CD4-positive, alpha-beta T cell treated with Interleukin-17A for 4 hours (primary cell): ENCODE results near the gene PIP5K1C.

ENCODE experiments used
- DNase-seq: peaks from one replicate; pipeline ENCODE4 v3.0.0-alpha.2; 2020; ENCODE audit warnings: mixed read lengths

Gene PIP5K1C, protein sequence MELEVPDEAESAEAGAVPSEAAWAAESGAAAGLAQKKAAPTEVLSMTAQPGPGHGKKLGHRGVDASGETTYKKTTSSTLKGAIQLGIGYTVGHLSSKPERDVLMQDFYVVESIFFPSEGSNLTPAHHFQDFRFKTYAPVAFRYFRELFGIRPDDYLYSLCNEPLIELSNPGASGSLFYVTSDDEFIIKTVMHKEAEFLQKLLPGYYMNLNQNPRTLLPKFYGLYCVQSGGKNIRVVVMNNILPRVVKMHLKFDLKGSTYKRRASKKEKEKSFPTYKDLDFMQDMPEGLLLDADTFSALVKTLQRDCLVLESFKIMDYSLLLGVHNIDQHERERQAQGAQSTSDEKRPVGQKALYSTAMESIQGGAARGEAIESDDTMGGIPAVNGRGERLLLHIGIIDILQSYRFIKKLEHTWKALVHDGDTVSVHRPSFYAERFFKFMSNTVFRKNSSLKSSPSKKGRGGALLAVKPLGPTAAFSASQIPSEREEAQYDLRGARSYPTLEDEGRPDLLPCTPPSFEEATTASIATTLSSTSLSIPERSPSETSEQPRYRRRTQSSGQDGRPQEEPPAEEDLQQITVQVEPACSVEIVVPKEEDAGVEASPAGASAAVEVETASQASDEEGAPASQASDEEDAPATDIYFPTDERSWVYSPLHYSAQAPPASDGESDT

GRCh38 chr19:3700242-3701032, at the start of gene PIP5K1C:
PIP5K1C (minus strand) TSS chr19:3700468; CDS start chr19:3700390, 78 bp downstream.
- DNase-seq = peak; percentile 96

DNA sequence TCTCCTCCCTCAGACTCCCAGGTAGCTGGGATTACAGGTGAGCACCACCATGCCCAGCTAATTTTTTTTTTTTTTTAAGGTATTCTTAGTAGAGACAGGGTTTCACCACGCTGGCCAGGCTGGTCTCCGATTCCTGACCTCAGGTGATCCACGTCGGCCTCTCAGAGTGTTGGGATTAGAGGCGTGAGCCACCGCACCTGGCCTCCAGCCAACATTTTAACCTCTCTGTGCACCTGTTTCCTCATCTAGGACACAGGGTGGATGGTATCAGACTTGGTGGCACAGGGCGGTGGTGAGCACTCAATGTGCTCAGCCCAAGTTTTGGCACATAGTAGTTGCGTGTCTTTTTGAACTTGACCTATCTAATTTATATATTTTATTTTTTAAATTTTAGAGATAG, 48.7 kb upstream of the PIP5K1C start:
- DNase-seq = no peak

GRCh38 chr19:3746371-3747056, 46.2 kb upstream of the PIP5K1C start:
- no peak for DNase-seq

GRCh38 chr19:3745363-3746045, 45.2 kb upstream of the PIP5K1C start:
- no peak for DNase-seq

GRCh38 chr19:3743486-3743885, 43.2 kb upstream of the PIP5K1C start:
- DNase-seq = no peak

DNA sequence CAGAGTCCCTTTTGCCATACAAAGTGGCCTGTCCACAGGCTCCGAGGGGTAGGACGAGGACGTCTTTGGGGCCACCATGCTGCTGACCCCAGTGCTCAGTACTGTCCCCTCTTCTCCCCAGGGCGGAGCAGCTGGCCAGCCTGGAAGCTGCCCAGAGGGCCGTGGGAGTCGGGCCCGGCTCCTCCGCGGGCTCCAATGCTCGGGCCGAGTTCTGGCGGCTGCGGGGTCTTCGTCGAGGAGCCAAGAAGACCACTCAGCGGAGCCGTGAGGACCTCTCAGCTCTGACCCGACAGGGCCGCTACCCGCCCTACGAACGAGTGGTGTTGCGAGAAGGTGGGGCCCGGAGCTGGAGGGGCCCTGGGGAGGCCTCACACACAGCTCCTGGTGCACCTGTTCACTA, 40.2 kb upstream of the PIP5K1C start:
- no peak for DNase-seq

GRCh38 chr19:3738477-3739220, 38.4 kb upstream of the PIP5K1C start:
- no peak for DNase-seq

GRCh38 chr19:3737487-3738205, 37.4 kb upstream of the PIP5K1C start:
- no peak for DNase-seq

DNA sequence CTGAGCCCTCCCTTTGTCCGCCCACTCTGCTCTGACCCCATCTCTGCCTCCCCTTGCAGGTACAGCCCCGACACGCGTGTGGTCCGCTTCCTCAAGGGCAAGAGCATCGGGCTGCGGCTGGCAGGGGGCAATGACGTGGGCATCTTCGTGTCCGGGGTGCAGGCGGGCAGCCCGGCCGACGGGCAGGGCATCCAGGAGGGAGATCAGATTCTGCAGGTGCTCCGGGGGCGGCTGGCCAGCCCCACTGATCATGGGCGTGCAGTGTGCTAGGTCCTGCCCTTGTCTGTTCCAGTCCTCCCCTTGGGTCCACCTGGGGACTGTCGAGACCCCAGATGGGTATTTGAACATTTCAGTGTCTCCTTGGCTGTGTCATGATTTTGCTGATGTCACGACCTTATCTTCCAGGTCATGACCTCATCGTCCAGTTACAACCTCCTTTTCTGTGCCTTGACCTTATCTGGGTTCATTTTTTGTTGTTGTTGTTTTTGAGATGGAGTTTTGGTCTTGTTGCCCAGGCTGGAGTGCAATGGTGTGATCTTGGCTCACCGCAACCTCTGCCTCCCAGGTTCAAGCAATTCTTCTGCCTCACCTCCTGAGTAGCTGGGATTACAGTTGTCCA, 35.9 kb upstream of the PIP5K1C start:
- no peak for DNase-seq

DNA sequence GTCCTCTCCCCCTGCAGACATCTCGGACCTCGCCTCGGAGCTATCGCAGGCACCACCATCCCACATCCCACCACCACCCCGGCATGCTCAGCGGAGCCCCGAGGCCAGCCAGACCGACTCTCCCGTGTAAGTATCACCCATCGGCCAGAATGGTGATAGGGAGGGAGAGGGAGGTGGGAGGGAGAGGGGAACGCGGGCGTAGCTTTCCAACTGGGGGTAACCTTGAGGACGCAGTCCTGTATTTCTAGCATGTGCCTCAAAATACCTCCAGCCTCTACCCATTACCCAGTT, 34.0 kb upstream of the PIP5K1C start:
- no peak for DNase-seq

DNA sequence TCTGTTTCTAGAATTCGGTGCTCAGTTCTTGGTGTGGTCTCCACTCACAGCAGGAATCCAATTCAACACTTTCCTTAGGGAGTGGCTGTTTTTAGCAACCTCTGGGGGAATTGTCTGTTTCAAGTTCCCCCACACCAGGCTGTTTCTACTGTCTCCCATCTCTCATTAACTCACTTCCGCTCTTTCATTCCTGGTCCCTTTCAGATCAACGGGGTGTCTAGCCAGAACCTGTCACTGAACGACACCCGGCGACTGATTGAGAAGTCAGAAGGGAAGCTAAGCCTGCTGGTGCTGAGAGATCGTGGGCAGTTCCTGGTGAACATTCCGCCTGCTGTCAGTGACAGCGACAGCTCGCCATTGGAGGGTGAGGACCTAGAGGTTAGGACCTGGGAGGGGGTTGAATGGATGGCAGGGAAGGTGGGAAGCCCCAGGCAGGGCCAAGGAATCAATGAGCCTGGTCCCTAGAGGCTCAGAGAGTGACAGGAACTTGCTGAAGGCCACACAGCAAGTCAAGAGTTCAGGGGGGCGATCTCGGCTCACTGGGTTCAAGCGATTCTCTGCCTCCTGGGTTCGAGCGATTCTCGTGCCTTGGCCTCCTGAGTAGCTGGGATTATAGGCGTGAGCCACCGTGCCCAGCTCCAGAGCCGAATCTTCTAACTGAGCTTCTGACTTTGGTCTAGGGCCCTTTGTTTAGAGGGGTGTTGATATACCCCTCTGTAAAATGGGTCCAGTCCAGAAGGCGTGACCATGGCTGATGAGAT, 33.5 kb upstream of the PIP5K1C start:
- DNase-seq = no peak

DNA sequence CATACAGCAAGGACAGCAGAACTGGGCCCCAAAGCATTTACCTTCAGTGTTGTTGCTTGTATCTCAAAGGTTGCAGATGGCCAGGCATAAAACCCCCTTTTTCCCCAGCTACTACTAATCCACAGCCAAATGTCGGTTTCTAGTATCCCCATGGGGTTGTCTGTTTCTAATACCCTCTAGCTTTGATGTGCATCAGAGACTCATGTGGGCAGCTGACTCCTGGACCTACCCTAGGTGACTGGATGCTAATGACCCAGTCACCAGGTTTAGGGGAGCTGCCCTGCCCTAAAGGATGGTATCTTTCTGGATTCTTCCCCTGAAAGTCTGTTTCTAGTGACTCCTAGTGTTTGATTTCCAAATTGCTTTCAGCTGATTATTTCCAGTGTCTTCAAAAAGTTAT, 31.8 kb upstream of the PIP5K1C start:
- DNase-seq = no peak

DNA sequence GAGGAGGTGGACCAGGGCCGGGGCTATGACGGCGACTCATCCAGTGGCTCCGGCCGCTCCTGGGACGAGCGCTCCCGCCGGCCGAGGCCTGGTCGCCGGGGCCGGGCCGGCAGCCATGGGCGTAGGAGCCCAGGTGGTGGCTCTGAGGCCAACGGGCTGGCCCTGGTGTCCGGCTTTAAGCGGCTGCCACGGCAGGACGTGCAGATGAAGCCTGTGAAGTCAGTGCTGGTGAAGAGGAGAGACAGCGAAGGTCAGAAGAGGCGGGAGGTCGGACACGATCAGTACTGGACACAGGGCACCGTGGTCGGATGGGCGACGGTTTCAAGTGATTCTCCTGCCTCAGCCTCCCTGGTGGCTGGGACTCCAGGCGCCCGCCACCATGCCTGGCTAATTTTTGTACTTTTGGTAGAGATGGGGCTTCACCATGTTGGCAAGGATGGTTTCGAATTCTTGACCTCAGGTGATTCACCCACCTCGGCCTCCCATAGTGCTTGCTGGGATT, 30.2 kb upstream of the PIP5K1C start:
- no peak for DNase-seq

- DNase-seq = no peak
Measured at GRCh38 chr19:3725640-3726310, 25.5 kb upstream of the PIP5K1C start.

- DNase-seq = no peak
Measured at GRCh38 chr19:3725121-3725520, 24.9 kb upstream of the PIP5K1C start.

GRCh38 chr19:3723883-3724282, 23.6 kb upstream of the PIP5K1C start:
- DNase-seq = no peak

DNA sequence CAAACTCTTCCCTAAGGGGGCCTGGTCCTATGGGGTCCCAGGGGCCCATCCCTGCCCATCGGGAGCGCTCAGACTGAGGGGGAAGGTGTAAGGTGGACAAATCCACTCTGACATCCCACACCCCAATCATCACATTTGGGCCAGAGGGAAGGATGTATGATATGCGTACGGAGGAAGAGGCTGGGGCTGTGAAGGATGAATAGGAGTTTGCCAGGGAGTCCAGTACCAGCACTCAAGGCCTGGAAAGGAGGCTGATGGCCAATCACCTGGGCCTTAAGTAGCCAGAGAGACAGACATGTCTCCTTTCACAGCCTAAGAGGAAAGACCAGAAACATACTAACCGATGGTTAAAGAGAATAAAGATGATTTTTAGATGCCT, 22.8 kb upstream of the PIP5K1C start:
- DNase-seq = no peak

GRCh38 chr19:3722443-3723109, 22.3 kb upstream of the PIP5K1C start:
- no peak for DNase-seq
